Activated CD8-positive, alpha-beta memory T cell treated with anti-CD3 and anti-CD28 coated beads, Interleukin-2, amount 10 ng/mL, durations not matched to agents 7 days and 5 days (primary cell): ENCODE measurements around the gene TRPV4. TPM values are rescaled to one million over a fixed set of nuclear protein-coding genes. Genes with fewer than 3 reads are reported as not detected.
A peak's percentile ranks its signal among the peaks of the same experiment; 100 is the strongest.

Experiments used
- ATAC-seq: fragments of 150-1000 bp; cut with Tn5 transposase; one replicate; pipeline ENCODE4 v1.10.0; 2021; ENCODE audit warnings: moderate library complexity
- CTCF ChIA-PET: fragments of 350-600 bp; sonication (Branson Sonifier 250); formaldehyde crosslinking; loops from one replicate; lab custom pipeline; 2021; ENCODE audit warnings: antibody characterized with exemption; lab: Charles Lee
- DNase-seq: peaks from one replicate; pipeline ENCODE4 v3.0.0-alpha.2; 2020
- H3K27ac Mint-ChIP-seq: one replicate; pipeline ENCODE4 v1.8.0; 2021; ENCODE audit warnings: mild to moderate bottlenecking, mixed read lengths
- H3K27me3 Mint-ChIP-seq: one replicate; pipeline ENCODE4 v1.8.0; 2021; ENCODE audit warnings: mixed read lengths
- H3K36me3 Mint-ChIP-seq: one replicate; pipeline ENCODE4 v1.8.0; 2021; ENCODE audit warnings: mild to moderate bottlenecking, mixed read lengths
- H3K4me1 Mint-ChIP-seq: one replicate; pipeline ENCODE4 v1.8.0; 2021; ENCODE audit warnings: mixed read lengths
- H3K4me3 Mint-ChIP-seq: one replicate; pipeline ENCODE4 v1.8.0; 2021; ENCODE audit warnings: mild to moderate bottlenecking, moderate library complexity, mixed read lengths
- H3K9me3 Mint-ChIP-seq: one replicate; pipeline ENCODE4 v1.8.0; 2022; ENCODE audit warnings: low read depth, mixed read lengths
- total RNA-seq, 2 experiments: library from RNA; stranded (reverse); gene quantifications; one replicate each; pipeline ENCODE4 v1.2.3, GENCODE V29; 2021

The TRPV4 gene
- total RNA-seq, 2 experiments from 2014 or later, result not detected

- no peak overlapping the region for H3K4me3 Mint-ChIP-seq
- H3K9me3 Mint-ChIP-seq, result no peaks in the 10 kb centered on the region
- no peak for DNase-seq
- no peak for ATAC-seq
- no peak overlapping the region for H3K27ac Mint-ChIP-seq
- H3K36me3 Mint-ChIP-seq, result no peaks in the 10 kb centered on the region
- no peaks in the 10 kb centered on the region for H3K27me3 Mint-ChIP-seq
- CTCF ChIA-PET, result interaction anchor here (5.4 kb wide), 1 partner anchor 35 kb away, joined by 103 read pairs; no protein-coding TSS in a partner anchor
- H3K4me1 Mint-ChIP-seq, result no peaks in the 10 kb centered on the region
Observed at GRCh38 chr12:109807954-109808643, 25.1 kb downstream of the TRPV4 start.

- ATAC-seq, result peak; percentile 76
- no peak overlapping the region for H3K4me3 Mint-ChIP-seq
- no peak overlapping the region for H3K27ac Mint-ChIP-seq
- H3K4me1 Mint-ChIP-seq, result no peaks in the 10 kb centered on the region
- no peaks in the 10 kb centered on the region for H3K36me3 Mint-ChIP-seq
- peak; percentile 74 for DNase-seq
- CTCF ChIA-PET, result interaction anchor here (0.7 to 5.4 kb wide), 21 partner anchors 8 to 644 kb away, joined by 3 to 103 read pairs (median 4); no protein-coding TSS in a partner anchor
- no peaks in the 10 kb centered on the region for H3K9me3 Mint-ChIP-seq
- H3K27me3 Mint-ChIP-seq, result no peaks in the 10 kb centered on the region
Observed at GRCh38 chr12:109804820-109805761, 28.1 kb downstream of the TRPV4 start.

GRCh38 chr12:109803678-109804077, 29.5 kb downstream of the TRPV4 start:
- DNase-seq (no peak), ATAC-seq (no peak)
- Mint-ChIP-seq H3K9me3 (no peaks in the 10 kb centered on the region), H3K27me3 (no peaks in the 10 kb centered on the region), H3K36me3 (no peaks in the 10 kb centered on the region), H3K4me3 (no peak overlapping the region), H3K27ac (no peak overlapping the region), H3K4me1 (no peaks in the 10 kb centered on the region)
- CTCF ChIA-PET, result interaction anchor here (1.2 to 5.4 kb wide), 5 partner anchors 22 to 85 kb away, joined by 3 to 103 read pairs (median 12); no protein-coding TSS in a partner anchor

GRCh38 chr12:109802828-109803227, 30.4 kb downstream of the TRPV4 start:
- no peak overlapping the region for H3K4me3 Mint-ChIP-seq
- ATAC-seq (no peak), DNase-seq (no peak)
- no peaks in the 10 kb centered on the region for H3K36me3 Mint-ChIP-seq
- H3K27me3 Mint-ChIP-seq, result no peaks in the 10 kb centered on the region
- CTCF ChIA-PET, result no interaction called here
- no peaks in the 10 kb centered on the region for H3K4me1 Mint-ChIP-seq
- no peaks in the 10 kb centered on the region for H3K9me3 Mint-ChIP-seq
- H3K27ac Mint-ChIP-seq, result no peak overlapping the region

- H3K27ac Mint-ChIP-seq, result no peak overlapping the region
- no peaks in the 10 kb centered on the region for H3K9me3 Mint-ChIP-seq
- no peaks in the 10 kb centered on the region for H3K27me3 Mint-ChIP-seq
- no peaks in the 10 kb centered on the region for H3K4me1 Mint-ChIP-seq
- H3K4me3 Mint-ChIP-seq, result no peak overlapping the region
- CTCF ChIA-PET, result no interaction called here
- DNase-seq (no peak), ATAC-seq (no peak)
- H3K36me3 Mint-ChIP-seq, result no peaks in the 10 kb centered on the region
Observed at GRCh38 chr12:109800536-109800935, 32.7 kb downstream of the TRPV4 start.

GRCh38 chr12:109798691-109799090, 34.5 kb downstream of the TRPV4 start:
- no peaks in the 10 kb centered on the region for H3K36me3 Mint-ChIP-seq
- H3K4me3 Mint-ChIP-seq, result no peak overlapping the region
- CTCF ChIA-PET, result interaction anchor here (2.0 kb wide), 1 partner anchor 46 kb away, joined by 7 read pairs; no protein-coding TSS in a partner anchor
- ATAC-seq, result no peak
- H3K9me3 Mint-ChIP-seq, result no peaks in the 10 kb centered on the region
- no peak overlapping the region for H3K27ac Mint-ChIP-seq
- no peak for DNase-seq
- H3K4me1 Mint-ChIP-seq, result no peaks in the 10 kb centered on the region
- peaks cover 5% of the 10 kb centered on the region for H3K27me3 Mint-ChIP-seq

- Mint-ChIP-seq H3K27me3 (peaks cover 11% of the 10 kb centered on the region), H3K36me3 (no peaks in the 10 kb centered on the region), H3K27ac (no peak overlapping the region), H3K4me1 (no peaks in the 10 kb centered on the region), H3K4me3 (no peak overlapping the region), H3K9me3 (no peaks in the 10 kb centered on the region)
- no peak for DNase-seq
- no peak for ATAC-seq
- CTCF ChIA-PET, result interaction anchor here (2.0 kb wide), 1 partner anchor 47 kb away, joined by 7 read pairs; no protein-coding TSS in a partner anchor
Observed at GRCh38 chr12:109797905-109798669, 35.1 kb downstream of the TRPV4 start.

GRCh38 chr12:109796057-109796456, 37.1 kb downstream of the TRPV4 start:
- H3K4me1 Mint-ChIP-seq, result no peaks in the 10 kb centered on the region
- ATAC-seq (no peak), DNase-seq (no peak)
- H3K4me3 Mint-ChIP-seq, result no peak overlapping the region
- peaks cover 14% of the 10 kb centered on the region for H3K27me3 Mint-ChIP-seq
- no peak overlapping the region for H3K27ac Mint-ChIP-seq
- CTCF ChIA-PET, result interaction anchor here (1.2 to 1.5 kb wide), 2 partner anchors 10 to 277 kb away, joined by 3 to 5 read pairs; no protein-coding TSS in a partner anchor
- H3K36me3 Mint-ChIP-seq, result no peaks in the 10 kb centered on the region
- no peaks in the 10 kb centered on the region for H3K9me3 Mint-ChIP-seq

- H3K4me1 Mint-ChIP-seq, result no peaks in the 10 kb centered on the region
- no peaks in the 10 kb centered on the region for H3K9me3 Mint-ChIP-seq
- no peak for ATAC-seq
- H3K4me3 Mint-ChIP-seq, result no peak overlapping the region
- DNase-seq, result no peak
- H3K36me3 Mint-ChIP-seq, result no peaks in the 10 kb centered on the region
- no peak overlapping the region for H3K27ac Mint-ChIP-seq
- CTCF ChIA-PET, result interaction anchor here (1.2 kb wide), 1 partner anchor 276 kb away, joined by 3 read pairs; no protein-coding TSS in a partner anchor
- H3K27me3 Mint-ChIP-seq, result peaks cover 14% of the 10 kb centered on the region
Observed at GRCh38 chr12:109795023-109795422, 38.2 kb downstream of the TRPV4 start.

GRCh38 chr12:109793826-109794501, 39.2 kb downstream of the TRPV4 start:
- no peak for DNase-seq
- no peak overlapping the region for H3K4me3 Mint-ChIP-seq
- H3K27me3 Mint-ChIP-seq, result peaks cover 14% of the 10 kb centered on the region
- no peak for ATAC-seq
- CTCF ChIA-PET, result no interaction called here
- H3K4me1 Mint-ChIP-seq, result no peaks in the 10 kb centered on the region
- H3K9me3 Mint-ChIP-seq, result no peaks in the 10 kb centered on the region
- H3K36me3 Mint-ChIP-seq, result no peaks in the 10 kb centered on the region
- no peak overlapping the region for H3K27ac Mint-ChIP-seq

- ATAC-seq, result no peak
- H3K4me1 Mint-ChIP-seq, result no peaks in the 10 kb centered on the region
- CTCF ChIA-PET, result no interaction called here
Observed at GRCh38 chr12:109793411-109793810, 39.8 kb downstream of the TRPV4 start.

GRCh38 chr12:109792992-109793391, 40.2 kb downstream of the TRPV4 start:
- H3K4me3 Mint-ChIP-seq, result no peak overlapping the region
- H3K36me3 Mint-ChIP-seq, result no peaks in the 10 kb centered on the region
- CTCF ChIA-PET, result no interaction called here
- peaks cover 14% of the 10 kb centered on the region for H3K27me3 Mint-ChIP-seq
- H3K9me3 Mint-ChIP-seq, result no peaks in the 10 kb centered on the region
- ATAC-seq (no peak), DNase-seq (no peak)
- no peak overlapping the region for H3K27ac Mint-ChIP-seq
- H3K4me1 Mint-ChIP-seq, result no peaks in the 10 kb centered on the region

More at GRCh38 chr12:109793411-109793810, 39.8 kb downstream of the TRPV4 start:
- Mint-ChIP-seq H3K4me3 (no peak overlapping the region), H3K9me3 (no peaks in the 10 kb centered on the region), H3K27me3 (peaks cover 14% of the 10 kb centered on the region), H3K36me3 (no peaks in the 10 kb centered on the region), H3K27ac (no peak overlapping the region)
- no peak for DNase-seq
